Parathyroid adenoma (tissue), 2 donors: ENCODE data around the gene FGD3.

Experiments used
- H2AFZ ChIP-seq: fragments of 300-600 bp; sonication (generic); one replicate; pipeline ENCODE4 v1.7.0; 2017; ENCODE audit warnings: antibody characterized with exemption, mild to moderate bottlenecking
- H3K27ac ChIP-seq: fragments of 300-600 bp; sonication (generic); one replicate; pipeline ENCODE4 v1.7.0; 2017
- H3K27me3 ChIP-seq: fragments of 300-600 bp; sonication (generic); one replicate; pipeline ENCODE4 v1.7.0; 2017; ENCODE audit warnings: low read length; ENCODE audit not compliant: control insufficient read depth, insufficient read depth
- H3K36me3 ChIP-seq: fragments of 300-600 bp; sonication (generic); one replicate; pipeline ENCODE4 v1.7.0; 2017; ENCODE audit warnings: low read length; ENCODE audit not compliant: control insufficient read depth, insufficient read depth
- H3K4me1 ChIP-seq: fragments of 300-600 bp; sonication (generic); one replicate; pipeline ENCODE4 v1.7.0; 2017; ENCODE audit warnings: control low read depth
- H3K4me2 ChIP-seq: fragments of 300-600 bp; sonication (generic); one replicate; pipeline ENCODE4 v1.7.0; 2017; ENCODE audit warnings: low read length
- H3K4me3 ChIP-seq: fragments of 300-600 bp; sonication (generic); one replicate; pipeline ENCODE4 v1.7.0; 2017; ENCODE audit warnings: low read depth, low read length
- H3K79me2 ChIP-seq: fragments of 300-600 bp; sonication (generic); one replicate; pipeline ENCODE4 v1.7.0; 2017; ENCODE audit warnings: control low read depth
- H3K9ac ChIP-seq: fragments of 300-600 bp; sonication (generic); one replicate; pipeline ENCODE4 v1.7.0; 2017; ENCODE audit warnings: mild to moderate bottlenecking
- H3K9me3 ChIP-seq: fragments of 300-600 bp; sonication (generic); one replicate; pipeline ENCODE4 v1.7.0; 2017; ENCODE audit warnings: low read length; ENCODE audit not compliant: control insufficient read depth
- CTCF ChIP-seq: fragments of 300-600 bp; sonication (generic); IDR thresholded peaks from one replicate; pipeline ENCODE4 v1.7.0; 2017; ENCODE audit warnings: antibody characterized with exemption, mild to moderate bottlenecking
- donor health status: primary hyperparathyroidism.

FGD3 gene

GRCh38 chr9:93040409-93040808 lies 93.1 kb downstream of the FGD3 start:
- Histone ChIP-seq H3K4me1 (no peaks in the 10 kb centered on the region), H3K36me3 (no peaks in the 10 kb centered on the region), H3K9ac (no peak overlapping the region), H3K4me2 (no peak overlapping the region), H3K27me3 (no peaks in the 10 kb centered on the region), H3K9me3 (no peaks in the 10 kb centered on the region), H3K79me2 (no peaks in the 10 kb centered on the region), H3K4me3 (no peak overlapping the region), H2AFZ (no peak overlapping the region), H3K27ac (no peak overlapping the region)
- no peak for TF ChIP-seq CTCF

- no peaks in the 10 kb centered on the region for H3K36me3 ChIP-seq
- no peaks in the 10 kb centered on the region for H3K27me3 ChIP-seq
- no peak overlapping the region for H3K27ac ChIP-seq
- no peak overlapping the region for H3K4me2 ChIP-seq
- H3K9me3 ChIP-seq: no peaks in the 10 kb centered on the region
- no peaks in the 10 kb centered on the region for H3K79me2 ChIP-seq
- no peak overlapping the region for H3K4me3 ChIP-seq
- H3K4me1 ChIP-seq: no peaks in the 10 kb centered on the region
- H2AFZ ChIP-seq: no peak overlapping the region
- no peak for TF ChIP-seq CTCF
- no peak overlapping the region for H3K9ac ChIP-seq
These were observed 93.9 kb downstream of the FGD3 start for GRCh38 chr9:93041108-93041802.

GRCh38 chr9:93043122-93043521 lies 95.8 kb downstream of the FGD3 start:
- no peaks in the 10 kb centered on the region for H3K4me1 ChIP-seq
- H3K27me3 ChIP-seq: no peaks in the 10 kb centered on the region
- no peak overlapping the region for H3K4me3 ChIP-seq
- no peaks in the 10 kb centered on the region for H3K79me2 ChIP-seq
- no peak for TF ChIP-seq CTCF
- H2AFZ ChIP-seq: no peak overlapping the region
- H3K9ac ChIP-seq: no peak overlapping the region
- H3K27ac ChIP-seq: no peak overlapping the region
- no peaks in the 10 kb centered on the region for H3K36me3 ChIP-seq
- no peak overlapping the region for H3K4me2 ChIP-seq
- no peaks in the 10 kb centered on the region for H3K9me3 ChIP-seq

- Histone ChIP-seq H3K79me2 (no peaks in the 10 kb centered on the region), H3K4me3 (no peak overlapping the region), H3K4me2 (no peak overlapping the region), H3K27me3 (no peaks in the 10 kb centered on the region), H3K4me1 (no peaks in the 10 kb centered on the region), H3K27ac (no peak overlapping the region), H3K9ac (no peak overlapping the region), H3K36me3 (no peaks in the 10 kb centered on the region), H3K9me3 (no peaks in the 10 kb centered on the region), H2AFZ (no peak overlapping the region)
- TF ChIP-seq CTCF: no peak
These were observed 98.2 kb downstream of the FGD3 start for GRCh38 chr9:93045521-93045920.
